GM18520 (cell line): ENCODE data around the gene CISTR.
"Not testable (repeated sequence)": the region's sequence is repeated elsewhere in the genome, so short reads cannot be mapped to it uniquely, and the experiment has no call there.

ENCODE experiments used
- ATAC-seq: cut with Tn5 transposase; IDR thresholded peaks from one replicate; pipeline ENCODE4 v1.9.1; 2021; ENCODE audit not compliant: unreplicated experiment

CISTR gene

DNA sequence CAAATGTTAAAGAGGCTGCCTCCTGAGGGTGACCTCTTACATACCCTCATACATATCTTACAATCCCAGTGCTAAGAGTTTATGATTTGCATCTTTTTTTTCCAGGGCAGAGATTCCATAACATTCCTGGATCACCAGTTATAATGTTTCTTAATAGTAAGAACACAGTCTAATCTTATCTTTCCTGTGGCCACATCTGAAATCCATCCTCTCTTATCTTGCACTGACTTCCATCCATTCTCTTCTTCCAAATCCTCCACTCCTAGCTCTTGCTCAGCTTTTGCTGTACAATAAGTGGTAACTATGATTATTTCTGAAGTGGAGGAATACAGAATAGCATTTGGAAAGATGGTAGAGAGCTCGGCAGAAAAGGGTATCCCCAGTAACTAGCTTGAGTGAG, 30.8 kb downstream of the CISTR start:
- ATAC-seq: no peak

DNA sequence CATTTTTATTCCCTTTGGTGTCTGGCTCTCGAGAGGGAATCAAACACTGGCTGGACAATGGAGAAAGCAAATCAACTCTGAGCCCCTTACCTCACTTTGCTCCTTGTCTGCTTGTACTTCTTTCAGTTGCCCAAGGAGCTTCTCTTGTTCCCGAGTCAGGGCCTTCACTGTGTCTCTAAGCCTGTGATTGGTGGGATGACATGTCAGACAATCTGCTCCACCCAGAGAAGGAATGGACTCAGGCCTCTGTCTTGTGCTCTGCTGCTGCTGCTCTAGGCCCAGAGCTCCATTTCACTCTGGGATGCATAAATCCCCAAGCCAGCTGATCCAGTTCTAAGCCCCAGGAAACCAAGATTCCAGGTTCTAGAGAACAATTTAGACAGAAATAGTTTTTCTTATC, 32.1 kb downstream of the CISTR start:
- ATAC-seq: no peak

DNA sequence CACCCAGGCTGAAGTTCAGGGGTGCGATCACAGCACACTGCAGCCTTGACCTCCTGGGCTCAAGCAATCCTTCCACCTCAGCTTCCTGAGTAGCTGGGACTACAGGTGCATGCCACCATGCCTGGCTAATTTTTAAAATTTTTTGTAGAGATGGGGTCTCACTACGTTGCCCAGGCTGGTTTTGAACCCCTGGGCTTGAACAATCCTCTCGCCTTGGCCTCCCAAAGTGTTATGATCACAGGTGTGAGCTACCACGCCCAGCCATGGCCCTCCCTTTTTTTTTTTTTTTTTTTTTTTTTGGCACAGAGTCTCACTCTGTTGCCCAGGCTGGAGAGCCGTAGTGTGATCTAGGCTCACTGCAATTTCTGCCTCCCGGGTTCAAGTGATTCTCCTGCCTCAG, 33.2 kb downstream of the CISTR start:
- not testable (repeated sequence) for ATAC-seq

DNA sequence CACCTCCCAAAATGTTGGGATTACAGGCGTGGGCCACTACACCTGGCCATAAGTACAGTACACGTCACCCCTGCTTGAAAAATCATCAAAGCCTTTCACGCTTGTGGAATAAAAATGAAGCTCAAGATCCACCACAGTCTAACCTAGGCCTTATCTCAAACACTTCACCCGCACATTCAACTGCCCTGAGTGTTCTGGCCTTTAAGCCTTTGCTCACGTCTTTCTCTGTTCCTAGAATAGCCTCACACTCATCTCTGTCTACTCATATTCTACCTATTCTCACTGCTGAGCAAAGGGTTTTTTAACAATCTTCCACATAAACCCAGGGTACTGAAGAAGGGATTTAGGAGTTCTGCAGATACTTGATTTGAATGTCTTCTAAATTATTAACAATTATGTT, 34.5 kb downstream of the CISTR start:
- no peak for ATAC-seq

GRCh38 chr12:53714004-53714403, 37.8 kb downstream of the CISTR start:
- ATAC-seq: no peak

DNA sequence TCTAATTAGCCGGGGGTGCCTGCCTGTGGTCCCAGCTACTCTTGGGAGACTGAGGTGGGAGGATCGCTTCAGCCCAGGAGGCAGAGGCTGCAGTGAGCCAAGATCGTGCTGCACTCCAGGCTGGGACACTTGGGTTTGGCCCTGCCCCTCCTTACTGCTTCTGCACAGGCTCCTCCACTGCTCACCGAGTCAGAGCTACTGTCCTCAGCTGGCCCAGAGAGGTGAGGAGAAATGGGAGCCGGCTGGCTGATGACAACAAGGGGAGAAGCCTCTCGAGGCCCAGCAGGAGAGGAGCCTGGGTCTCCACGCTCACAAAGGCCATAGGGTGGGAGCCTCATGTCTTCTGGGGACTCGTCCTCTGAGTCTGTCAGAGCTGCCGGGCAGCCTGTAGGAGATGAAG, 38.3 kb downstream of the CISTR start:
- ATAC-seq: no peak

- ATAC-seq: no peak
Measured at GRCh38 chr12:53712059-53712643, 39.6 kb downstream of the CISTR start.

DNA sequence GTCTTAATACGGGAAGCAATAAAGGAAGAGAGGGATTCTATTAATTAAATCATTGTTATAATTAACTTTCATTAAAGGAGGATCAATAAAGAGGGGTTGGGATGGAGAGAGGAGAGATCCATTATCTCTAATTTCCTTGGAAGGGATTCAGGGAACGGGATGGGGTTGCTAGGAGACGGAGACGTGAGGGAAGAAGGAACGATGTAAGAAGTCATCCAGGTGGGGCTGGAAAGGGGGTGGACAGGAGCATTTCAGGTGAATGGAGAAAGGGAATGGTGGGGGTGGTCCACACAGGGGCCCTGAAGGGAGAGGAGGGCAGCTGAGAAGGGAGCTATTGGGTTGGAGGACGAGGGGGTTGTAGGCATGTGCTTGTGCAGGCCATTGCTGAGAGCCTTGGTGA, 41.7 kb downstream of the CISTR start:
- no peak for ATAC-seq

DNA sequence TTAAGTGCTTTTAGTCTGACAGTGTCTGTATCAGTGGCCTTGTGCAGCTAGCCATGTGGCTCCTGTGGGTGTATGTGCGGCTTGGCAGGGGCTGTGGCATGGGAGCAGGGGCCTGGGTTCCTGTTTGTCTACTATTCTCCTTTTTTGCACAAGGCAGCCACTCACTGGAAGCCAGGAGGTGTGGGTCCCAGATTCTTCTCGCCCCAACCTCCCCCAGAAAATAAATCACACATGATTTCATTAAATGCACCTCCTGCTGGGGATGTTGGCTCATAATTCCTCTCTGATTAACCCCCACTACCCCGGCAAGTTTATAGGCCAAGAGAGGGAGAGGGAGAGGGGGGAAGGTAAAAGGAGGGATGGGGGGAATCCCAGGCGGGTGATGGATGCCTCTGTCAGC, 42.1 kb downstream of the CISTR start:
- no peak for ATAC-seq

GRCh38 chr12:53706080-53706479, 45.7 kb downstream of the CISTR start:
- ATAC-seq: no peak

DNA sequence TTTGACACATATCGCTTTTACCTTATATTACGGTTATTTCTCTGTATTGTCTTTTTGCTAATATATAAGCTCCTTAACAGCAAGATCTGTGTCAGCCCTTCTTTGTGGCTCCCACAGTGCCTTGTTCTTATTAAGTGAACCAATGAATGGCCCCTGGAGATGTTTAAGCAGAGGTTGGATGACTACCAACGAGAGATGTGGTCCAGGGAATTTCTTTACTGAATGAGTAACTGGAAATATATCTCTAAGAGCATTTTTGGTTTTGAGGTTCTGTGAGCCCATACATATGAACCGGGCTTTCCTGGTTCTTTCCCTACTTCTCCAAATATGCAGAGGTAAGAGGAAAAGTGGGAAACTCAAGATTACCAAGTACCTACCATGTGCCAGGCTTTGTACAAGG, 48.0 kb downstream of the CISTR start:
- no peak for ATAC-seq

DNA sequence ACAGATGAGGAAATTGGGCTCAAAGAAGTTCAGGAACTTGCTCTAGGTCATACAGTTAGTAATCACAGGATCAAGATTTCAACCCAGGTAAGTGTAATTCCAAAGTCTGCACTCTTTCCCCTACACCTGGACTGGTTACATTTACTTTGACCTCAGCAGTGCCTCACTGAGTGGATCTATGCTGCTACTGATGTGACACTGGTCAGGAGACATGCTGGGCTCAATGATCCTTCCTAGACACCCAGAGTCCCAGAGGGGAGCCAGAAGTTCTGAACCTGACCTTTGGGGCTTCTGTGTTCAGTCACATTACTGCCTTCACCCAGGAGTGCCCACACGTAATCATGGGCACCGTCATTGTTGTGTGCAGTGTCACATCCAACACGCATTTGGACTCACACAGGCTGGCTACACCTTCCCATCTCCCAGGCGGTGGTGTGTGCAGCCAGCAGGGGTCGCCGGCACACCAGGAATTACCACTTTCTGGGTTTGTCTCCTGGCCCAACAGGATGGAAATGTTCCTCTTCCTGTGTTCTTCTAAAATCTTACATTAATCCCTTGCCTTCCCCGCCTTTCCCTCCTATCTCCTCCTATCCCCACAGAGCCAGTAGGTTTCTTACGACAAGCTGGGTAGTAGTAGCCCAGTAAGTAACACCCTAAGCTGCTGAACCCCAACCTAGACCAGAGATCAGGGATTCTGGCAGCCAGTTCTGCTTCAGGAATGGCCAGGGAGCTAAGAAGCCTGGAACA, 50.1 kb downstream of the CISTR start:
- ATAC-seq: no peak

GRCh38 chr12:53700567-53700966, 51.2 kb downstream of the CISTR start:
- ATAC-seq: no peak

GRCh38 chr12:53699678-53700025, 52.1 kb downstream of the CISTR start:
- no peak for ATAC-seq

- ATAC-seq: no peak
Measured at GRCh38 chr12:53698948-53699677, 52.7 kb downstream of the CISTR start.

DNA sequence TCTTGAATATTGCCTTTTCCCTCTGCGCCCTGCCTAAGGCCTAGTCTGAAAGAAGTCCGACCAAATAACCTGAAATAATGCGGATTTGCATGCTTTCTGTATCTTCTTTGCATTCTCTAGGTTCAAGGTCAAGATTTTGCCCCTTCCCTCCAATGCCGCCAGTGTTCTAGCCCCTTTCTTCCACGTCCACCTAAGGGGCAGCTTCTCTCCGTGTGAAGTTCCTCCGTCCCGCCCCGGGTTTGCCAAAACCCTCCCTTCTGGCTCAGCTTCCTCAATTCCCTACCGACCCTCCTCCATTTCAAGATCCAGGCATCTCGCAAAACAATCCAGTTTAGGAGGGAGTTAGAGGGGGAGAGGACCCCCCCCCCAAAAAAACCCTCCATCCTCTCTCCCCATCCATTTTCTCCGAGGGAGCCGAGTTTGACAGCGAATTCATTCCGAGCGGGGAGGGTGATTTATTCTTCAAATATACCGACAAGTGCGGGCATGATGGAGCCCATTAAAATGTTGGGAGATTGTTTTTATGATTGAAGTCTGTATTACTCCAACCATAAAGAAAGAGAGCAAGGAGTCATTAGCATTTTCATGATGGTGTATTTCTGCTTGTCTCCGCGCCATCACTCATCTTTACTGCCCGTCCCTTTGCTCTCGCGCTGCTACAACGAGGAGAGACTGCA, 55.0 kb downstream of the CISTR start:
- no peak for ATAC-seq
